ENCODE measurements around the gene SOX18. TPM values are rescaled to one million over a fixed set of nuclear protein-coding genes. Genes with fewer than 3 reads are reported as not detected.
"Not testable (repeated sequence)": the region's sequence is repeated elsewhere in the genome, so short reads cannot be mapped to it uniquely, and the experiment has no call there.

Gene SOX18
- total RNA-seq, 1 experiment from 2014 or later = 0.16 TPM

DNA sequence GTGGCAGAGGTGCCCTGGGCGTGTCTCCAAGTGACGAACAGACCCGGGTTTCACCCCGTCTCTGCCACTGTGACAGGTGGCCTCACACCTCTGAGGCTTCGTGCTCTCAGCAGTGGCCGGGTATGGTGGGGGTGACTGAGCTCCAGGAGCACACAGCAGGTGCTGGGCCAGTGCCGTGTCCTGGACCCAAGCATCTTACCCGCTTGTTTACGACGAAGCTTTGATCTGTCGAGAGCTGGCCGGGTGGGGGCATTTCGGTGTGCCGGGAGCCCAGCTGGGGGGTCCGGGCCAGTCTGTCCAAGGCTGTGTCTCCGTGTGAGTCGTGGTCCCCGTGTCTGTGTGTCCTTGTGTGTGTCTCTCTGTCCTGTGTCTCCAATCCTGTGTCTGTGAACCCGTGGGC lies 41.9 kb upstream of the SOX18 start:
- CTCF ChIA-PET = interaction anchor here (0.6 to 1.0 kb wide), 2 partner anchors 10 to 52 kb away, joined by 3 read pairs; no protein-coding TSS in a partner anchor
- peaks cover 25% of the 10 kb centered on the region for H3K27me3 Mint-ChIP-seq (ENCODE audit: insufficient read depth, unreplicated experiment)
- intact Hi-C loops (cut with micrococcal nuclease) = no loop called here
- no peaks in the 10 kb centered on the region for H3K9me3 Mint-ChIP-seq (ENCODE audit: unreplicated experiment)
- no TSS peak for BruUV-seq (replicated peaks)
- POLR2A ChIA-PET = no interaction called here
- H3K27ac Mint-ChIP-seq (ENCODE audit: low read depth, unreplicated experiment) = peak overlapping the region; percentile 64
- no peak overlapping the region for H3K4me3 Mint-ChIP-seq (ENCODE audit: unreplicated experiment)
- TF ChIP-seq, protein P1, sequence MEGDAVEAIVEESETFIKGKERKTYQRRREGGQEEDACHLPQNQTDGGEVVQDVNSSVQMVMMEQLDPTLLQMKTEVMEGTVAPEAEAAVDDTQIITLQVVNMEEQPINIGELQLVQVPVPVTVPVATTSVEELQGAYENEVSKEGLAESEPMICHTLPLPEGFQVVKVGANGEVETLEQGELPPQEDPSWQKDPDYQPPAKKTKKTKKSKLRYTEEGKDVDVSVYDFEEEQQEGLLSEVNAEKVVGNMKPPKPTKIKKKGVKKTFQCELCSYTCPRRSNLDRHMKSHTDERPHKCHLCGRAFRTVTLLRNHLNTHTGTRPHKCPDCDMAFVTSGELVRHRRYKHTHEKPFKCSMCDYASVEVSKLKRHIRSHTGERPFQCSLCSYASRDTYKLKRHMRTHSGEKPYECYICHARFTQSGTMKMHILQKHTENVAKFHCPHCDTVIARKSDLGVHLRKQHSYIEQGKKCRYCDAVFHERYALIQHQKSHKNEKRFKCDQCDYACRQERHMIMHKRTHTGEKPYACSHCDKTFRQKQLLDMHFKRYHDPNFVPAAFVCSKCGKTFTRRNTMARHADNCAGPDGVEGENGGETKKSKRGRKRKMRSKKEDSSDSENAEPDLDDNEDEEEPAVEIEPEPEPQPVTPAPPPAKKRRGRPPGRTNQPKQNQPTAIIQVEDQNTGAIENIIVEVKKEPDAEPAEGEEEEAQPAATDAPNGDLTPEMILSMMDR (IDR thresholded peaks at IDR 0.05; ENCODE audit: unreplicated experiment) = no peak
- no peak for DNase-seq (ENCODE audit: unreplicated experiment)
- no peaks in the 10 kb centered on the region for H3K36me3 Mint-ChIP-seq (ENCODE audit: insufficient read depth, unreplicated experiment)
- peaks cover 5% of the 10 kb centered on the region for H3K4me1 Mint-ChIP-seq (ENCODE audit: insufficient read depth, unreplicated experiment)

DNA sequence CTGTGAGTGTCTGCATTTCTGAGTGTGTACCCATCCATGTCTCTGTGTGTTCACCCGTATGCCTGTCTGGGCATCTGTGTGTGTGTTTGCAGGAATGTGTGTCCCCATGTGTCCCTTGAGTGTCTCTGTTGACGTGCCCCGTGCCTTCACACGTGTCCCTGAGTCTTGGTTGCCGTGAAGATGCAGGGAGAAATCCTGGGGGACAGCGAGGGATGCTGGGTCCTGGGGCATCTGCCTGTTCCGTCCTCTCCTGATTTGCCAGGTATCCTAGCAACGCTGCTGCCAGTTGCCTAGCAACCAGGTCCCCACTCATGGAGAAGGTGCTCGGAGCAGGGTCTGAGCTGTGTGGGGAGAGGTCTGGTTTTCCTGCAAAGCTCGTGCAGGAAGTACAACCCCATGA lies 40.7 kb upstream of the SOX18 start:
- no TSS peak for BruUV-seq (replicated peaks)
- peaks cover 25% of the 10 kb centered on the region for H3K27me3 Mint-ChIP-seq (ENCODE audit: insufficient read depth, unreplicated experiment)
- H3K4me1 Mint-ChIP-seq (ENCODE audit: insufficient read depth, unreplicated experiment) = peaks cover 5% of the 10 kb centered on the region
- POLR2A ChIA-PET = no interaction called here
- TF ChIP-seq, protein P1 (IDR thresholded peaks at IDR 0.05; ENCODE audit: unreplicated experiment) = no peak
- CTCF ChIA-PET = no interaction called here
- no peaks in the 10 kb centered on the region for H3K9me3 Mint-ChIP-seq (ENCODE audit: unreplicated experiment)
- no peaks in the 10 kb centered on the region for H3K36me3 Mint-ChIP-seq (ENCODE audit: insufficient read depth, unreplicated experiment)
- no peak overlapping the region for H3K4me3 Mint-ChIP-seq (ENCODE audit: unreplicated experiment)
- no peak overlapping the region for H3K27ac Mint-ChIP-seq (ENCODE audit: low read depth, unreplicated experiment)
- intact Hi-C loops (cut with micrococcal nuclease) = no loop called here
- no peak for DNase-seq (ENCODE audit: unreplicated experiment)

GRCh38 chr20:64088586-64088985 lies 39.1 kb upstream of the SOX18 start:
- DNase-seq (ENCODE audit: unreplicated experiment); POLR2A ChIA-PET; BruUV-seq (replicated peaks); H3K36me3 Mint-ChIP-seq (ENCODE audit: insufficient read depth, unreplicated experiment); H3K4me3 Mint-ChIP-seq (ENCODE audit: unreplicated experiment); H3K9me3 Mint-ChIP-seq (ENCODE audit: unreplicated experiment); CTCF ChIA-PET; intact Hi-C loops (cut with micrococcal nuclease); H3K4me1 Mint-ChIP-seq (ENCODE audit: insufficient read depth, unreplicated experiment); H3K27ac Mint-ChIP-seq (ENCODE audit: low read depth, unreplicated experiment): not testable (repeated sequence)
- H3K27me3 Mint-ChIP-seq (ENCODE audit: insufficient read depth, unreplicated experiment) = peaks cover 25% of the 10 kb centered on the region

- intact Hi-C loops (cut with micrococcal nuclease); DNase-seq (ENCODE audit: unreplicated experiment); BruUV-seq (replicated peaks); H3K9me3 Mint-ChIP-seq (ENCODE audit: unreplicated experiment); H3K4me1 Mint-ChIP-seq (ENCODE audit: insufficient read depth, unreplicated experiment); H3K27ac Mint-ChIP-seq (ENCODE audit: low read depth, unreplicated experiment); H3K36me3 Mint-ChIP-seq (ENCODE audit: insufficient read depth, unreplicated experiment); H3K4me3 Mint-ChIP-seq (ENCODE audit: unreplicated experiment): not testable (repeated sequence)
- ChIA-PET CTCF (interaction anchor here (8.9 kb wide), 1 partner anchor 33 kb away, joined by 93 read pairs; no protein-coding TSS in a partner anchor), POLR2A (interaction anchor here (0.7 to 0.8 kb wide), 2 partner anchors 34 to 832 kb away, joined by 3 read pairs; no protein-coding TSS in a partner anchor)
- peaks cover 25% of the 10 kb centered on the region for H3K27me3 Mint-ChIP-seq (ENCODE audit: insufficient read depth, unreplicated experiment)
Observed at GRCh38 chr20:64087226-64087825, 37.9 kb upstream of the SOX18 start.

- ChIA-PET POLR2A (interaction anchor here (0.6 to 1.0 kb wide), 7 partner anchors 24 to 831 kb away, joined by 3 to 4 read pairs (median 3); partner anchors contain the start of genes PPDPF and TCEA2), CTCF (interaction anchor here (1.2 to 8.9 kb wide), 3 partner anchors 17 to 48 kb away, joined by 3 to 93 read pairs (median 11); no protein-coding TSS in a partner anchor)
- TF ChIP-seq, protein P1 (IDR thresholded peaks at IDR 0.05; ENCODE audit: unreplicated experiment) = no peak
- Mint-ChIP-seq H3K9me3 (ENCODE audit: unreplicated experiment) (no peaks in the 10 kb centered on the region), H3K27me3 (ENCODE audit: insufficient read depth, unreplicated experiment) (peaks cover 25% of the 10 kb centered on the region), H3K4me3 (ENCODE audit: unreplicated experiment) (no peak overlapping the region), H3K4me1 (ENCODE audit: insufficient read depth, unreplicated experiment) (peaks cover 5% of the 10 kb centered on the region), H3K27ac (ENCODE audit: low read depth, unreplicated experiment) (no peak overlapping the region), H3K36me3 (ENCODE audit: insufficient read depth, unreplicated experiment) (peaks cover 6% of the 10 kb centered on the region)
- DNase-seq (ENCODE audit: unreplicated experiment) = peak; percentile 37
- intact Hi-C loops (cut with micrococcal nuclease) = no loop called here
- BruUV-seq (replicated peaks) = no TSS peak
Observed at GRCh38 chr20:64086801-64087200, 37.4 kb upstream of the SOX18 start.

Measured in MCF 10A (cell line).